ENCODE measurements around the gene BCAP31.

The BCAP31 gene

GRCh38 chrX:153650959-153651358, 73.2 kb downstream of the BCAP31 start:
- Mint-ChIP-seq H3K36me3 (no peaks in the 10 kb centered on the region), H3K9me3 (no peaks in the 10 kb centered on the region), H3K4me1 (peaks cover 6% of the 10 kb centered on the region), H3K27ac (no peak overlapping the region), H3K4me3 (no peak overlapping the region)
- DNase-seq (ENCODE audit: low spot score in 2 of 2) (no peak), ATAC-seq (no peak)
